Measurements from ENCODE around the gene HSPA9. TPM values are rescaled to one million over a fixed set of nuclear protein-coding genes. Genes with fewer than 3 reads are reported as not detected.
"Not testable (repeated sequence)": the region's sequence is repeated elsewhere in the genome, so short reads cannot be mapped to it uniquely, and the experiment has no call there.

Gene HSPA9
- total RNA-seq, 1 experiment from 2014 or later, result 414 TPM

DNA sequence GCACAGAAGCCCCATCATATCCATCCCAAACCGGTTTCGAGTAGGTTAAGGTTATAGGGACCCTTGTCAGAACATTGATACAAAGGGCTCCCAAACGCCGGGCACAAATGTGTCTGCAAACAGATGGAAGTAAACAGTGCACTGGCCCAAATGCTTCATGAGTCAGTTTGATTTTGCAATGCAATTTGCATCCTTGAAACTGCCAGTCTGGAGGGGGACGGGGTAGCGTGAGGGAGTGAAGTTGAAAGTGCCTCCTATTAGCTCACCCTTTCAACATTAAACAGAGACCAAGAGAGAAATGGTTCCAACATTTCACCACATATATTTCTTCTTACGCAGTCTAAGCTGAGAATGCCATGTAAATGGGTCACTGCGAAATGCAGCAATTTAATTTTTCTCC is 67.7 kb downstream of the HSPA9 start:
- CTCF ChIA-PET; H3K4me3 Mint-ChIP-seq; H3K27me3 Mint-ChIP-seq (ENCODE audit: low read depth); H3K4me1 Mint-ChIP-seq; DNase-seq (ENCODE audit: low spot score); H3K27ac Mint-ChIP-seq; H3K9me3 Mint-ChIP-seq; ATAC-seq; POLR2A ChIA-PET: not testable (repeated sequence)
- TF ChIP-seq GABPB1 (CRISPR knock-in tag; IDR thresholded peaks at IDR 0.05), result 0 out of 2 replicates have a peak, but pooled peaks have one; percentile 26
- H3K36me3 Mint-ChIP-seq, result peaks cover 42% of the 10 kb centered on the region

DNA sequence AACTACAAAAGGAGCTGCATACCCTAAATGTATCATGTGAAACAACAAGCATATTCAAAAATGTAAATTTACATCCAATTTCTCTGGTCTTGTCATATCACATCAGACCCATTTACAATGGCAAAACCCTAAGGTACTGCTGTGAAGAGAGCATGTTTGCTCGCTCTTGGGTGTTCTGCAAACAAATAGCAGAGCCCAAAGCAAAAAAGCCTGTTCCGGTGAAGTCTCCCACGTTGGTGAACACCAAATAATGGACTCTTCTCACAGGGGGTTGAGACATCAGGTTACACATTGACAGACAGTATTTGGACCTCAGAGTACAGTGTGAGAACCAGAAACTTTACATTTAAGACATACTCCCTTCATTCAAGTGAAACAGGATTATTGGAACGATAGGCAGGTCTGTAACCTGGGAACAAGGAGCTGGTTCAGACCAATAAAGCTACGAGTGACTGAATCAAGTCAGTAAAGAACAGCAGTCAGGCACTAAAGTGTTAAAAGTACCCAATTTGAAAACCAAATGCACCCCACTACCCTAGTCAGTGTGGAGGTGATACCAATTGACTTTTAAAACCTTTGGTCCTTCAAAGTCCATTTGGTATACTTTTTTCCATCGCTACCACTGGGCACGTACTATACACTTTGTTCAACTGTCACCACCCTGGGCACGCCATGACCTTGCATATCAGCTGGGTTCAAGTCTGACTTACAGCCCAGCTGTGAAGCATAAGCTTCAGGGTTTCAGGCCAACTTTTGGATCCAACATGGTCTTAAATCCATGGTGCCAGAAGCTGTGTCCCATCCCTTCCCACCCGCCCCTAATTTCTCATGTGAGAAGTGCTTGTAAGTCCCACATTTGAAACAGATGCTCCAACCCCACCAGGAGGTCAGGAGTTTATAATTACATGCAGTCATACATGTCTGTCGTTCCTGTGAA is 68.6 kb downstream of the HSPA9 start:
- Mint-ChIP-seq H3K4me1 (no peaks in the 10 kb centered on the region), H3K27ac (no peak overlapping the region), H3K4me3 (no peak overlapping the region), H3K36me3 (peaks cover 37% of the 10 kb centered on the region), H3K9me3 (no peaks in the 10 kb centered on the region), H3K27me3 (ENCODE audit: low read depth) (no peaks in the 10 kb centered on the region)
- ChIA-PET CTCF (no interaction called here), POLR2A (no interaction called here)
- DNase-seq (ENCODE audit: low spot score) (no peak), ATAC-seq (no peak)
- TF ChIP-seq, protein P1, sequence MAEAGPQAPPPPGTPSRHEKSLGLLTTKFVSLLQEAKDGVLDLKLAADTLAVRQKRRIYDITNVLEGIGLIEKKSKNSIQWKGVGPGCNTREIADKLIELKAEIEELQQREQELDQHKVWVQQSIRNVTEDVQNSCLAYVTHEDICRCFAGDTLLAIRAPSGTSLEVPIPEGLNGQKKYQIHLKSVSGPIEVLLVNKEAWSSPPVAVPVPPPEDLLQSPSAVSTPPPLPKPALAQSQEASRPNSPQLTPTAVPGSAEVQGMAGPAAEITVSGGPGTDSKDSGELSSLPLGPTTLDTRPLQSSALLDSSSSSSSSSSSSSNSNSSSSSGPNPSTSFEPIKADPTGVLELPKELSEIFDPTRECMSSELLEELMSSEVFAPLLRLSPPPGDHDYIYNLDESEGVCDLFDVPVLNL (CRISPR knock-in tag; IDR thresholded peaks at IDR 0.05; ENCODE audit: borderline replicate concordance, low read depth), result no peak
- TF ChIP-seq GABPB1 (CRISPR knock-in tag; IDR thresholded peaks at IDR 0.05), result no peak
- TF ChIP-seq ESRRA (CRISPR knock-in tag; IDR thresholded peaks at IDR 0.05; ENCODE audit: borderline replicate concordance), result no peak
- TF ChIP-seq NFYB (CRISPR knock-in tag; conservative IDR thresholded peaks at IDR 0.05; ENCODE audit: low read depth), result no peak
- TF ChIP-seq JUN (CRISPR knock-in tag; IDR thresholded peaks at IDR 0.05), result no peak
- no peak for TF ChIP-seq ZNF219 (CRISPR knock-in tag; IDR thresholded peaks at IDR 0.05; ENCODE audit: borderline replicate concordance)
- no peak for TF ChIP-seq ZNF263 (CRISPR knock-in tag; IDR thresholded peaks at IDR 0.05; ENCODE audit: low read depth)
- no peak for TF ChIP-seq CREB1 (CRISPR knock-in tag; IDR thresholded peaks at IDR 0.05)
- TF ChIP-seq HMGA2 (CRISPR knock-in tag; IDR thresholded peaks at IDR 0.05), result no peak
- TF ChIP-seq, protein P2, sequence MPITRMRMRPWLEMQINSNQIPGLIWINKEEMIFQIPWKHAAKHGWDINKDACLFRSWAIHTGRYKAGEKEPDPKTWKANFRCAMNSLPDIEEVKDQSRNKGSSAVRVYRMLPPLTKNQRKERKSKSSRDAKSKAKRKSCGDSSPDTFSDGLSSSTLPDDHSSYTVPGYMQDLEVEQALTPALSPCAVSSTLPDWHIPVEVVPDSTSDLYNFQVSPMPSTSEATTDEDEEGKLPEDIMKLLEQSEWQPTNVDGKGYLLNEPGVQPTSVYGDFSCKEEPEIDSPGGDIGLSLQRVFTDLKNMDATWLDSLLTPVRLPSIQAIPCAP (CRISPR knock-in tag; IDR thresholded peaks at IDR 0.05), result no peak
- no peak for TF ChIP-seq OVOL2 (CRISPR knock-in tag; IDR thresholded peaks at IDR 0.05; ENCODE audit: borderline replicate concordance)
- TF ChIP-seq, protein P3, sequence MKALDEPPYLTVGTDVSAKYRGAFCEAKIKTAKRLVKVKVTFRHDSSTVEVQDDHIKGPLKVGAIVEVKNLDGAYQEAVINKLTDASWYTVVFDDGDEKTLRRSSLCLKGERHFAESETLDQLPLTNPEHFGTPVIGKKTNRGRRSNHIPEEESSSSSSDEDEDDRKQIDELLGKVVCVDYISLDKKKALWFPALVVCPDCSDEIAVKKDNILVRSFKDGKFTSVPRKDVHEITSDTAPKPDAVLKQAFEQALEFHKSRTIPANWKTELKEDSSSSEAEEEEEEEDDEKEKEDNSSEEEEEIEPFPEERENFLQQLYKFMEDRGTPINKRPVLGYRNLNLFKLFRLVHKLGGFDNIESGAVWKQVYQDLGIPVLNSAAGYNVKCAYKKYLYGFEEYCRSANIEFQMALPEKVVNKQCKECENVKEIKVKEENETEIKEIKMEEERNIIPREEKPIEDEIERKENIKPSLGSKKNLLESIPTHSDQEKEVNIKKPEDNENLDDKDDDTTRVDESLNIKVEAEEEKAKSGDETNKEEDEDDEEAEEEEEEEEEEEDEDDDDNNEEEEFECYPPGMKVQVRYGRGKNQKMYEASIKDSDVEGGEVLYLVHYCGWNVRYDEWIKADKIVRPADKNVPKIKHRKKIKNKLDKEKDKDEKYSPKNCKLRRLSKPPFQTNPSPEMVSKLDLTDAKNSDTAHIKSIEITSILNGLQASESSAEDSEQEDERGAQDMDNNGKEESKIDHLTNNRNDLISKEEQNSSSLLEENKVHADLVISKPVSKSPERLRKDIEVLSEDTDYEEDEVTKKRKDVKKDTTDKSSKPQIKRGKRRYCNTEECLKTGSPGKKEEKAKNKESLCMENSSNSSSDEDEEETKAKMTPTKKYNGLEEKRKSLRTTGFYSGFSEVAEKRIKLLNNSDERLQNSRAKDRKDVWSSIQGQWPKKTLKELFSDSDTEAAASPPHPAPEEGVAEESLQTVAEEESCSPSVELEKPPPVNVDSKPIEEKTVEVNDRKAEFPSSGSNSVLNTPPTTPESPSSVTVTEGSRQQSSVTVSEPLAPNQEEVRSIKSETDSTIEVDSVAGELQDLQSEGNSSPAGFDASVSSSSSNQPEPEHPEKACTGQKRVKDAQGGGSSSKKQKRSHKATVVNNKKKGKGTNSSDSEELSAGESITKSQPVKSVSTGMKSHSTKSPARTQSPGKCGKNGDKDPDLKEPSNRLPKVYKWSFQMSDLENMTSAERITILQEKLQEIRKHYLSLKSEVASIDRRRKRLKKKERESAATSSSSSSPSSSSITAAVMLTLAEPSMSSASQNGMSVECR (CRISPR knock-in tag; IDR thresholded peaks at IDR 0.05; ENCODE audit: borderline replicate concordance), result no peak
- no peak for TF ChIP-seq TEAD1 (CRISPR knock-in tag; IDR thresholded peaks at IDR 0.05)
- TF ChIP-seq RELA (CRISPR knock-in tag; IDR thresholded peaks at IDR 0.05; ENCODE audit: borderline replicate concordance), result no peak

DNA sequence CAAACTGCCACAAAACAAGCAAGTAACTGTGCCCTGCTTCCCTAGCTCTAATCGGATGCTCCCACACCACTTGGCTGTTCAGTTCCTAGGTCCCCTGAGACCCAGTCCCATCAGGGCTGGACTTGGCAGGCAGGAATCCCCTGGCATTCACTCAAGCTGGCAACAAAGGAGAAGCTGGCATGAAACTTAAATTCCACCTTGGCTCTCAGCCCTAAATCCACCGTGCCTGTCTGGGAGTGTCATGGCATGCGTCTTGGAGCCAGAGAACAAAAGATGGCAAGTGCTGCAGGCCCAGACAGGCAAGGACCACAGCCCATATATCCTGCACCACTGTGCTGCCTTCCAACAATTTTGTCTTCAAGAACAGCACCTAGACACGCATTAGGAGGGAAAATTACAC is 70.4 kb downstream of the HSPA9 start:
- Mint-ChIP-seq H3K9me3 (no peaks in the 10 kb centered on the region), H3K4me1 (no peaks in the 10 kb centered on the region), H3K27ac (peak overlapping the region; percentile 87), H3K36me3 (peaks cover 23% of the 10 kb centered on the region), H3K27me3 (ENCODE audit: low read depth) (no peaks in the 10 kb centered on the region), H3K4me3 (no peak overlapping the region)
- CTCF ChIA-PET, result interaction anchor here (0.9 to 7.3 kb wide), 14 partner anchors 22 to 933 kb away, joined by 3 to 254 read pairs (median 8); partner anchors contain the start of genes CDC25C, EGR1, ETF1 and HSPA9
- POLR2A ChIA-PET, result interaction anchor here (0.9 to 3.3 kb wide), 4 partner anchors 24 to 326 kb away, joined by 3 to 28 read pairs (median 3); partner anchors contain the start of genes BRD8, EGR1, ETF1 and KIF20A
- TF ChIP-seq, protein P4, sequence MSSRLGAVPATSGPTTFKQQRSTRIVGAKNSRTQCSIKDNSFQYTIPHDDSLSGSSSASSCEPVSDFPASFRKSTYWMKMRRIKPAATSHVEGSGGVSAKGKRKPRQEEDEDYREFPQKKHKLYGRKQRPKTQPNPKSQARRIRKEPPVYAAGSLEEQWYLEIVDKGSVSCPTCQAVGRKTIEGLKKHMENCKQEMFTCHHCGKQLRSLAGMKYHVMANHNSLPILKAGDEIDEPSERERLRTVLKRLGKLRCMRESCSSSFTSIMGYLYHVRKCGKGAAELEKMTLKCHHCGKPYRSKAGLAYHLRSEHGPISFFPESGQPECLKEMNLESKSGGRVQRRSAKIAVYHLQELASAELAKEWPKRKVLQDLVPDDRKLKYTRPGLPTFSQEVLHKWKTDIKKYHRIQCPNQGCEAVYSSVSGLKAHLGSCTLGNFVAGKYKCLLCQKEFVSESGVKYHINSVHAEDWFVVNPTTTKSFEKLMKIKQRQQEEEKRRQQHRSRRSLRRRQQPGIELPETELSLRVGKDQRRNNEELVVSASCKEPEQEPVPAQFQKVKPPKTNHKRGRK (CRISPR knock-in tag; IDR thresholded peaks at IDR 0.05; ENCODE audit: borderline replicate concordance), result no peak
- ATAC-seq, result no peak
- no peak for DNase-seq (ENCODE audit: low spot score)

Data from WTC11 (cell line).